Breast epithelium (tissue), 4 donors: ENCODE data around the gene PPP1CA. TPM values are rescaled to one million over a fixed set of nuclear protein-coding genes. Genes with fewer than 3 reads are reported as not detected.

Source experiments
- DNase-seq, 2 donors: peaks; one replicate each; pipeline ENCODE4 v3.0.0-alpha.2; 2019; ENCODE audit warnings: low spot score in 2 of 2
- H3K27ac ChIP-seq, 2 donors: fragments of 200-600 bp; sonication (generic) in 1 of 2; one replicate each; pipeline ENCODE4 v1.5.1; 2016 to 2019; ENCODE audit warnings: mild to moderate bottlenecking in 1 of 2
- H3K27me3 ChIP-seq, 2 donors: fragments of 200-600 bp; sonication (generic) in 1 of 2; one replicate each; pipeline versions ENCODE4 v1.5.1 to v1.6.0; 2017 to 2019; ENCODE audit warnings: control low read depth in 1 of 2, mild to moderate bottlenecking in 1 of 2
- H3K36me3 ChIP-seq: fragments of 200-600 bp; one replicate; pipeline ENCODE4 v1.5.1; 2019
- H3K4me1 ChIP-seq, 2 donors: fragments of 200-600 bp; sonication (generic); one replicate each; pipeline ENCODE4 v1.5.1; 2016 to 2019; ENCODE audit warnings: control low read depth in 1 of 2
- H3K4me3 ChIP-seq, 3 donors: fragments of 200-600 bp; sonication (generic); 1 replicate in 2 of 3; 2 replicates in 1 of 3; pipeline ENCODE4 v1.5.1; 2016 to 2019; ENCODE audit warnings: mild to moderate bottlenecking in 3 of 3, moderate library complexity in 2 of 3
- H3K9me3 ChIP-seq, 2 donors: fragments of 200-600 bp; sonication (generic) in 1 of 2; one replicate each; pipeline ENCODE4 v1.5.1; 2016 to 2019; ENCODE audit warnings: control low read depth in 1 of 2
- CTCF ChIP-seq, 3 donors: fragments of 450-650 bp; IDR thresholded peaks; one replicate each; pipeline ENCODE4 v1.5.1; 2016 to 2017; ENCODE audit warnings: antibody characterized with exemption in 3 of 3, mild to moderate bottlenecking in 3 of 3, moderate library complexity in 3 of 3
- POLR2A ChIP-seq: fragments of 450-650 bp; IDR thresholded peaks from one replicate; pipeline ENCODE4 v1.6.1; 2016; ENCODE audit warnings: antibody characterized with exemption, mild to moderate bottlenecking, moderate library complexity
- POLR2AphosphoS5 ChIP-seq, 3 donors: sonication (generic); formaldehyde crosslinking; IDR thresholded peaks; one replicate each; pipeline ENCODE4 v1.6.1; 2017; ENCODE audit warnings: antibody characterized with exemption in 3 of 3
- intact Hi-C: fragments of 100-400 bp; cut with DNase I; formaldehyde crosslinking; loops from one replicate; pipeline ENCODE4 v1.15.1; 2023; ENCODE audit warnings: low total_unique reads
- total RNA-seq, 3 donors: library from RNA; depleted of rRNA; stranded (reverse); fragments of >200 nt; gene quantifications; one replicate each; pipeline ENCODE4 v1.1.0, GENCODE V29; 2016

PPP1CA gene
- total RNA-seq, 3 donors from 2014 or later = 73.1 to 91.9 (median 76.7) TPM

GRCh38 chr11:67395555-67396258, 6.0 kb downstream of the PPP1CA start:
- no peak for TF ChIP-seq CTCF (IDR thresholded peaks at IDR 0.05)
- TF ChIP-seq POLR2A = no peak
- TF ChIP-seq POLR2AphosphoS5 (IDR thresholded peaks at IDR 0.05) = no peak
- intact Hi-C loops = loop anchor here (10.0 kb wide), 1 partner anchor 109 kb away; the partner anchor contains the start of genes CDK2AP2 and PITPNM1

GRCh38 chr11:67393990-67394389, 7.7 kb downstream of the PPP1CA start:
- H3K4me3 ChIP-seq = no peak overlapping the region
- intact Hi-C loops = loop anchor here (5.0 to 10.0 kb wide), 2 partner anchors 37 to 111 kb away; partner anchors contain the start of genes CDK2AP2 and PITPNM1
- H3K27me3 ChIP-seq = no peaks in the 10 kb centered on the region
- DNase-seq = no peak
- H3K9me3 ChIP-seq = no peaks in the 10 kb centered on the region
- no peaks in the 10 kb centered on the region for H3K36me3 ChIP-seq
- peaks cover 4% of the 10 kb centered on the region in 2 donors for H3K4me1 ChIP-seq
- TF ChIP-seq CTCF (IDR thresholded peaks at IDR 0.05) (no peak), POLR2A (no peak), POLR2AphosphoS5 (IDR thresholded peaks at IDR 0.05) (no peak)
- no peak overlapping the region for H3K27ac ChIP-seq

More at GRCh38 chr11:67395555-67396258, 6.0 kb downstream of the PPP1CA start:
- Histone ChIP-seq H3K27me3 (no peaks in the 10 kb centered on the region), H3K4me3 (no peak overlapping the region), H3K36me3 (no peaks in the 10 kb centered on the region), H3K4me1 (peaks cover 15 to 18% of the 10 kb centered on the region in 2 donors), H3K9me3 (no peaks in the 10 kb centered on the region), H3K27ac (no peak overlapping the region)
- no peak for DNase-seq

- no peaks in the 10 kb centered on the region for H3K9me3 ChIP-seq
- DNase-seq = no peak
- TF ChIP-seq POLR2A (no peak), POLR2AphosphoS5 (IDR thresholded peaks at IDR 0.05) (no peak), CTCF (IDR thresholded peaks at IDR 0.05) (no peak)
- no peak overlapping the region for H3K27ac ChIP-seq
- no peaks in the 10 kb centered on the region for H3K27me3 ChIP-seq
- H3K36me3 ChIP-seq = no peaks in the 10 kb centered on the region
- intact Hi-C loops = loop anchor here (5.0 to 10.0 kb wide), 2 partner anchors 36 to 111 kb away; partner anchors contain the start of genes CDK2AP2 and PITPNM1
- peaks cover 4% of the 10 kb centered on the region in 2 donors for H3K4me1 ChIP-seq
- H3K4me3 ChIP-seq = no peak overlapping the region
Observed at GRCh38 chr11:67393437-67393836, 8.2 kb downstream of the PPP1CA start.

- Histone ChIP-seq H3K36me3 (no peaks in the 10 kb centered on the region), H3K27me3 (no peaks in the 10 kb centered on the region), H3K4me3 (peak overlapping the region; percentile 74 to 98 (median 93)), H3K27ac (peak overlapping the region; percentile 78 to 84), H3K4me1 (peaks cover 4% of the 10 kb centered on the region in 2 donors), H3K9me3 (no peaks in the 10 kb centered on the region)
- TF ChIP-seq POLR2AphosphoS5 (IDR thresholded peaks at IDR 0.05) = no peak
- TF ChIP-seq POLR2A = no peak
- no peak for TF ChIP-seq CTCF (IDR thresholded peaks at IDR 0.05)
- DNase-seq = no peak
- intact Hi-C loops = loop anchor here (5.0 to 10.0 kb wide), 2 partner anchors 35 to 113 kb away; partner anchors contain the start of genes CDK2AP2 and PITPNM1
Observed at GRCh38 chr11:67392183-67392715, 9.4 kb downstream of the PPP1CA start.
